Right kidney (tissue), 1 donor: ENCODE data around the gene ALDH4A1.

Experiments
- DNase-seq: peaks from one replicate; pipeline ENCODE4 v3.0.0-alpha.2; 2016

The ALDH4A1 gene

GRCh38 chr1:18940303-18941020 lies 38.1 kb upstream of the ALDH4A1 start:
- no peak for DNase-seq

- DNase-seq = no peak
Measured at GRCh38 chr1:18939398-18940302, 37.3 kb upstream of the ALDH4A1 start.

- DNase-seq = no peak
Measured at GRCh38 chr1:18938707-18939070, 36.3 kb upstream of the ALDH4A1 start.

- DNase-seq = no peak
Measured at GRCh38 chr1:18938008-18938706, 35.8 kb upstream of the ALDH4A1 start.

- no peak for DNase-seq
Measured at GRCh38 chr1:18937539-18937938, 35.2 kb upstream of the ALDH4A1 start.

GRCh38 chr1:18936814-18937481 lies 34.6 kb upstream of the ALDH4A1 start:
- no peak for DNase-seq

GRCh38 chr1:18936471-18936813 lies 34.1 kb upstream of the ALDH4A1 start:
- DNase-seq = no peak

GRCh38 chr1:18934205-18935000 lies 32.0 kb upstream of the ALDH4A1 start:
- DNase-seq = no peak

- DNase-seq = no peak
Measured at GRCh38 chr1:18932879-18933278, 30.5 kb upstream of the ALDH4A1 start.

GRCh38 chr1:18932387-18932786 lies 30.0 kb upstream of the ALDH4A1 start:
- no peak for DNase-seq

- no peak for DNase-seq
Measured at GRCh38 chr1:18931730-18932129, 29.4 kb upstream of the ALDH4A1 start.

GRCh38 chr1:18929686-18930085 lies 27.3 kb upstream of the ALDH4A1 start:
- no peak for DNase-seq

- DNase-seq = no peak
Measured at GRCh38 chr1:18928985-18929384, 26.6 kb upstream of the ALDH4A1 start.

- no peak for DNase-seq
Measured at GRCh38 chr1:18928406-18928805, 26.1 kb upstream of the ALDH4A1 start.

- no peak for DNase-seq
Measured at GRCh38 chr1:18927654-18928272, 25.4 kb upstream of the ALDH4A1 start.

- DNase-seq = no peak
Measured at GRCh38 chr1:18927082-18927653, 24.8 kb upstream of the ALDH4A1 start.

GRCh38 chr1:18926315-18927081 lies 24.1 kb upstream of the ALDH4A1 start:
- no peak for DNase-seq

GRCh38 chr1:18925279-18925678 lies 22.9 kb upstream of the ALDH4A1 start:
- DNase-seq = no peak

- no peak for DNase-seq
Measured at GRCh38 chr1:18924221-18924691, 21.9 kb upstream of the ALDH4A1 start.

- peak; percentile 56 for DNase-seq
Measured at GRCh38 chr1:18923756-18924211, 21.4 kb upstream of the ALDH4A1 start.
